GM13977 (cell line): Measurements from ENCODE around the gene ICAM2.

Experiments
- DNase-seq: peaks from one replicate; pipeline ENCODE4 v3.0.0; 2012; ENCODE audit warnings: low spot score
- CTCF ChIP-seq: IDR thresholded peaks from 2 replicates; pipeline ENCODE4 v1.5.1; 2012; ENCODE audit warnings: mild to moderate bottlenecking, control low read depth; ENCODE audit not compliant: insufficient read depth; ENCODE audit errors: extremely low read depth, missing control alignments
- in situ Hi-C: fragments of 300-500 bp; cut with MboI; formaldehyde crosslinking; loops from one replicate; pipeline ENCODE4 v1.12.0; 2022; ENCODE audit warnings: low sequenced_read_pairs, low pct_unique_long_range_greater_than_20kb, mixed read lengths, inconsistent platforms; ENCODE audit not compliant: unreplicated experiment

The ICAM2 gene

GRCh38 chr17:64063766-64064224 lies 43.4 kb upstream of the ICAM2 start:
- peak; percentile 69 for TF ChIP-seq CTCF
- in situ Hi-C loops: no loop called here
- peak; percentile 39 for DNase-seq

GRCh38 chr17:64063088-64063487 lies 42.7 kb upstream of the ICAM2 start:
- DNase-seq: no peak
- in situ Hi-C loops: no loop called here
- no peak for TF ChIP-seq CTCF

- in situ Hi-C loops: no loop called here
- DNase-seq: peak; percentile 64
- TF ChIP-seq CTCF: no peak
Observed at GRCh38 chr17:64061178-64061898, 40.9 kb upstream of the ICAM2 start.

GRCh38 chr17:64060331-64060730 lies 39.9 kb upstream of the ICAM2 start:
- DNase-seq: no peak
- TF ChIP-seq CTCF: no peak
- in situ Hi-C loops: no loop called here

GRCh38 chr17:64059756-64060155 lies 39.3 kb upstream of the ICAM2 start:
- in situ Hi-C loops: no loop called here
- TF ChIP-seq CTCF: no peak
- DNase-seq: no peak

- in situ Hi-C loops: no loop called here
- DNase-seq: no peak
- no peak for TF ChIP-seq CTCF
Observed at GRCh38 chr17:64058621-64059020, 38.2 kb upstream of the ICAM2 start.
